GDM1 (cell line): ENCODE measurements around the gene CARD6.
"Not testable (repeated sequence)": the region's sequence is repeated elsewhere in the genome, so short reads cannot be mapped to it uniquely, and the experiment has no call there.

Source experiments
- DNase-seq: peaks from one replicate; lab custom pipeline; 2025; lab: John Stamatoyannopoulos, UW

The CARD6 gene

GRCh38 chr5:40873286-40873880, 32.2 kb downstream of the CARD6 start:
- no peak for DNase-seq

GRCh38 chr5:40875958-40876357, 34.8 kb downstream of the CARD6 start:
- DNase-seq: no peak

- DNase-seq: no peak
Measured at GRCh38 chr5:40877371-40877988, 36.3 kb downstream of the CARD6 start.

- no peak for DNase-seq
Measured at GRCh38 chr5:40879163-40879942, 38.2 kb downstream of the CARD6 start.

- no peak for DNase-seq
Measured at GRCh38 chr5:40882291-40882690, 41.1 kb downstream of the CARD6 start.

GRCh38 chr5:40883051-40883450, 41.9 kb downstream of the CARD6 start:
- not testable (repeated sequence) for DNase-seq

GRCh38 chr5:40895440-40896425, 54.6 kb downstream of the CARD6 start:
- DNase-seq: not testable (repeated sequence)

GRCh38 chr5:40904205-40904993, 63.2 kb downstream of the CARD6 start:
- peak; percentile 5 for DNase-seq

GRCh38 chr5:40904994-40905306, 63.8 kb downstream of the CARD6 start:
- DNase-seq: no peak

- no peak for DNase-seq
Measured at GRCh38 chr5:40906351-40906751, 65.2 kb downstream of the CARD6 start.

GRCh38 chr5:40909264-40909663, 68.1 kb downstream of the CARD6 start, which contains the start of gene C7:
Gene C7, plus strand, starts transcription at chr5:40909497. Its CDS starts 114 bp downstream, at chr5:40909611.
- no peak for DNase-seq

GRCh38 chr5:40909723-40910122, 68.6 kb downstream of the CARD6 start:
- DNase-seq: no peak
